Measurements from ENCODE around the gene LSP1.

Gene LSP1

GRCh38 chr11:1830322-1831223 is 22.3 kb upstream of the LSP1 start:
- Histone ChIP-seq H3K4me1 (ENCODE audit: control insufficient read depth in 2 of 2, insufficient read depth in 2 of 2, low read length in 2 of 2) (peaks cover 51 to 67% of the 10 kb centered on the region in 2 donors), H3K36me3 (ENCODE audit: control insufficient read depth in 2 of 2, insufficient read depth in 2 of 2, low read length in 2 of 2) (no peaks in the 10 kb centered on the region), H3K27ac (ENCODE audit: low read depth in 2 of 2, low read length in 2 of 2) (peak overlapping the region; percentile 56 to 63), H3K4me3 (ENCODE audit: low read length in 2 of 2) (no peak overlapping the region), H3K9ac (ENCODE audit: low read depth in 1 of 2, low read length in 2 of 2) (peak overlapping the region; percentile 39 to 41), H3K27me3 (ENCODE audit: control insufficient read depth in 2 of 2, insufficient read depth in 2 of 2, low read length in 2 of 2) (no peaks in the 10 kb centered on the region), H3K9me3 (ENCODE audit: control insufficient read depth in 2 of 2, low read length in 2 of 2) (no peaks in the 10 kb centered on the region)

GRCh38 chr11:1831338-1832210 is 21.3 kb upstream of the LSP1 start:
- Histone ChIP-seq H3K27me3 (ENCODE audit: control insufficient read depth in 2 of 2, insufficient read depth in 2 of 2, low read length in 2 of 2) (no peaks in the 10 kb centered on the region), H3K9me3 (ENCODE audit: control insufficient read depth in 2 of 2, low read length in 2 of 2) (no peaks in the 10 kb centered on the region), H3K27ac (ENCODE audit: low read depth in 2 of 2, low read length in 2 of 2) (peak overlapping the region; percentile 56 to 63), H3K9ac (ENCODE audit: low read depth in 1 of 2, low read length in 2 of 2) (peak overlapping the region in 1 of 2 donors; percentile 31), H3K4me1 (ENCODE audit: control insufficient read depth in 2 of 2, insufficient read depth in 2 of 2, low read length in 2 of 2) (peaks cover 51 to 64% of the 10 kb centered on the region in 2 donors), H3K4me3 (ENCODE audit: low read length in 2 of 2) (no peak overlapping the region), H3K36me3 (ENCODE audit: control insufficient read depth in 2 of 2, insufficient read depth in 2 of 2, low read length in 2 of 2) (no peaks in the 10 kb centered on the region)

- Histone ChIP-seq H3K9ac (ENCODE audit: low read depth in 1 of 2, low read length in 2 of 2) (peak overlapping the region in 1 of 2 donors; percentile 31), H3K27me3 (ENCODE audit: control insufficient read depth in 2 of 2, insufficient read depth in 2 of 2, low read length in 2 of 2) (no peaks in the 10 kb centered on the region), H3K4me1 (ENCODE audit: control insufficient read depth in 2 of 2, insufficient read depth in 2 of 2, low read length in 2 of 2) (peaks cover 45 to 56% of the 10 kb centered on the region in 2 donors), H3K9me3 (ENCODE audit: control insufficient read depth in 2 of 2, low read length in 2 of 2) (no peaks in the 10 kb centered on the region), H3K27ac (ENCODE audit: low read depth in 2 of 2, low read length in 2 of 2) (no peak overlapping the region), H3K4me3 (ENCODE audit: low read length in 2 of 2) (peak overlapping the region in 1 of 2 donors; percentile 44), H3K36me3 (ENCODE audit: control insufficient read depth in 2 of 2, insufficient read depth in 2 of 2, low read length in 2 of 2) (no peaks in the 10 kb centered on the region)
Observed at GRCh38 chr11:1832211-1832919, 20.5 kb upstream of the LSP1 start.

- peak overlapping the region in 1 of 2 donors; percentile 31 for H3K9ac ChIP-seq (ENCODE audit: low read depth in 1 of 2, low read length in 2 of 2)
- no peaks in the 10 kb centered on the region for H3K9me3 ChIP-seq (ENCODE audit: control insufficient read depth in 2 of 2, low read length in 2 of 2)
- H3K4me1 ChIP-seq (ENCODE audit: control insufficient read depth in 2 of 2, insufficient read depth in 2 of 2, low read length in 2 of 2) = peaks cover 44 to 55% of the 10 kb centered on the region in 2 donors
- no peaks in the 10 kb centered on the region for H3K36me3 ChIP-seq (ENCODE audit: control insufficient read depth in 2 of 2, insufficient read depth in 2 of 2, low read length in 2 of 2)
- H3K4me3 ChIP-seq (ENCODE audit: low read length in 2 of 2) = no peak overlapping the region
- H3K27me3 ChIP-seq (ENCODE audit: control insufficient read depth in 2 of 2, insufficient read depth in 2 of 2, low read length in 2 of 2) = no peaks in the 10 kb centered on the region
- no peak overlapping the region for H3K27ac ChIP-seq (ENCODE audit: low read depth in 2 of 2, low read length in 2 of 2)
Observed at GRCh38 chr11:1832920-1833295, 20.0 kb upstream of the LSP1 start.

- Histone ChIP-seq H3K4me1 (ENCODE audit: control insufficient read depth in 2 of 2, insufficient read depth in 2 of 2, low read length in 2 of 2) (peaks cover 44 to 55% of the 10 kb centered on the region in 2 donors), H3K36me3 (ENCODE audit: control insufficient read depth in 2 of 2, insufficient read depth in 2 of 2, low read length in 2 of 2) (no peaks in the 10 kb centered on the region), H3K27ac (ENCODE audit: low read depth in 2 of 2, low read length in 2 of 2) (peak overlapping the region; percentile 85 to 93), H3K9ac (ENCODE audit: low read depth in 1 of 2, low read length in 2 of 2) (peak overlapping the region; percentile 32 to 69), H3K4me3 (ENCODE audit: low read length in 2 of 2) (peak overlapping the region in 1 of 2 donors; percentile 45), H3K9me3 (ENCODE audit: control insufficient read depth in 2 of 2, low read length in 2 of 2) (no peaks in the 10 kb centered on the region), H3K27me3 (ENCODE audit: control insufficient read depth in 2 of 2, insufficient read depth in 2 of 2, low read length in 2 of 2) (no peaks in the 10 kb centered on the region)
Observed at GRCh38 chr11:1834062-1834610, 18.7 kb upstream of the LSP1 start.

- Histone ChIP-seq H3K4me3 (ENCODE audit: low read length in 2 of 2) (peak within 1 kb of the TSS in 1 of 2 donors; percentile 45), H3K9ac (ENCODE audit: low read depth in 1 of 2, low read length in 2 of 2) (peak within 1 kb of the TSS; percentile 32 to 69), H3K9me3 (ENCODE audit: control insufficient read depth in 2 of 2, low read length in 2 of 2) (no peaks in the 10 kb centered on the region), H3K36me3 (ENCODE audit: control insufficient read depth in 2 of 2, insufficient read depth in 2 of 2, low read length in 2 of 2) (no peaks in the 10 kb centered on the region), H3K27me3 (ENCODE audit: control insufficient read depth in 2 of 2, insufficient read depth in 2 of 2, low read length in 2 of 2) (no peaks in the 10 kb centered on the region), H3K27ac (ENCODE audit: low read depth in 2 of 2, low read length in 2 of 2) (peak within 1 kb of the TSS; percentile 85 to 93), H3K4me1 (ENCODE audit: control insufficient read depth in 2 of 2, insufficient read depth in 2 of 2, low read length in 2 of 2) (peaks cover 42 to 53% of the 10 kb centered on the region in 2 donors)
Observed at GRCh38 chr11:1834779-1835670, 17.9 kb upstream of the LSP1 start, which contains the start of gene SYT8. Gene SYT8, plus strand, starts transcription at chr11:1834990. Its CDS starts 116 bp downstream, at chr11:1835106.

GRCh38 chr11:1835671-1836010 is 17.2 kb upstream of the LSP1 start:
- Histone ChIP-seq H3K4me3 (ENCODE audit: low read length in 2 of 2) (no peak overlapping the region), H3K4me1 (ENCODE audit: control insufficient read depth in 2 of 2, insufficient read depth in 2 of 2, low read length in 2 of 2) (peaks cover 37 to 47% of the 10 kb centered on the region in 2 donors), H3K27me3 (ENCODE audit: control insufficient read depth in 2 of 2, insufficient read depth in 2 of 2, low read length in 2 of 2) (no peaks in the 10 kb centered on the region), H3K36me3 (ENCODE audit: control insufficient read depth in 2 of 2, insufficient read depth in 2 of 2, low read length in 2 of 2) (no peaks in the 10 kb centered on the region), H3K27ac (ENCODE audit: low read depth in 2 of 2, low read length in 2 of 2) (no peak overlapping the region), H3K9ac (ENCODE audit: low read depth in 1 of 2, low read length in 2 of 2) (no peak overlapping the region), H3K9me3 (ENCODE audit: control insufficient read depth in 2 of 2, low read length in 2 of 2) (no peaks in the 10 kb centered on the region)

GRCh38 chr11:1836011-1836945 is 16.6 kb upstream of the LSP1 start:
- Histone ChIP-seq H3K36me3 (ENCODE audit: control insufficient read depth in 2 of 2, insufficient read depth in 2 of 2, low read length in 2 of 2) (no peaks in the 10 kb centered on the region), H3K27me3 (ENCODE audit: control insufficient read depth in 2 of 2, insufficient read depth in 2 of 2, low read length in 2 of 2) (peaks cover 0 to 2% of the 10 kb centered on the region in 2 donors), H3K27ac (ENCODE audit: low read depth in 2 of 2, low read length in 2 of 2) (no peak overlapping the region), H3K4me3 (ENCODE audit: low read length in 2 of 2) (no peak overlapping the region), H3K9me3 (ENCODE audit: control insufficient read depth in 2 of 2, low read length in 2 of 2) (no peaks in the 10 kb centered on the region), H3K4me1 (ENCODE audit: control insufficient read depth in 2 of 2, insufficient read depth in 2 of 2, low read length in 2 of 2) (peaks cover 33 to 40% of the 10 kb centered on the region in 2 donors), H3K9ac (ENCODE audit: low read depth in 1 of 2, low read length in 2 of 2) (no peak overlapping the region)

All from mucosa of rectum (tissue), 2 donors.